ENCODE results near the gene TUG1.

The TUG1 gene

DNA sequence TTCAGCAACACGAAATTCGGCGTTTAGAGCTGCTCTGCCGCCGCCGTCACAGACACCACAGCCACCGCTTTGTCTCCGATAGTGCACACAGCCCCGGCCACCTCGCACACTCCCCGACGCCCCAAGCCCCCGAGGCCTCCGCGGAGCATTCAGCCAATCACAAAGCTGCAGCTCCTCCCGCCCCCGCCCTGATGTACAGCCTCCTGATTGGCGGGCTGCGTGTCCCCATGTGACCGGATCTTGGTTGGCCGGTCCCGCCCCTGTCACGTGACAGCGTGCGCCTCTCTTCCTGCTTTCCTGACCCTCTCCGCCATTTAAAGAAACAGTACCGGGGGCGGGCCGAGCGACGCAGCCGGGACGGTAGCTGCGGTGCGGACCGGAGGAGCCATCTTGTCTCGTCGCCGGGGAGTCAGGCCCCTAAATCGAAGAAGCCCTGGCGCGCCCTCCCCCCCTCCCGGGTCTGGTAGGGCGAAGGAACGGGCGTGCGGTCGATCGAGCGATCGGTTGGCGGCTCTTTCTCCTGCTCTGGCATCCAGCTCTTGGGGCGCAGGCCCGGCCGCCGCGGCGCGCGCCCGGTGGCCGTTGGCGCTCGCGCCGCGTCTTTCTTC lies at the start of gene TUG1:
TUG1 (plus strand) TSS at position 342 of the 608 bp plus-strand sequence.
- peak; percentile 96 for DNase-seq

- DNase-seq: no peak
Measured at GRCh38 chr22:30919973-30920372, 49.1 kb upstream of the TUG1 start.

GRCh38 chr22:30920407-30920806 lies 48.7 kb upstream of the TUG1 start:
- peak; percentile 85 for DNase-seq

DNA sequence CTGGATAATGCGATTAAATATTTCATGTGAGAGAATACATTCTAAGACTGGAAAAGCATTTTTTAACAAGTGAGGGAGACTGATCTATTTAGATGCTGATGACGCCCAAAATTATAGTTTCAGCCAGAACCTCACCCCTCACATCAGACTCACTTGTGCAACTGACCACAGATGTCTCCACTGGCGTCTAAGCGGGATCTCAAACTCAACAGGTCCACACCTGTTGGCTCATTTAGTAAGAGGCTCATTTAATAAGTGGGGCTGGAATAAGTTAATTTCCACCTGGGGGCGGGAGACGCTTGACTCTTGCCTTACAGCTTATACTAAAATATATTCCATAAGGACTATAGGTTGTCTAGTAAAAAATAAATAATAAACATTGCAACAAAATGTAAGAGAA lies 48.0 kb upstream of the TUG1 start:
- no peak for DNase-seq

DNA sequence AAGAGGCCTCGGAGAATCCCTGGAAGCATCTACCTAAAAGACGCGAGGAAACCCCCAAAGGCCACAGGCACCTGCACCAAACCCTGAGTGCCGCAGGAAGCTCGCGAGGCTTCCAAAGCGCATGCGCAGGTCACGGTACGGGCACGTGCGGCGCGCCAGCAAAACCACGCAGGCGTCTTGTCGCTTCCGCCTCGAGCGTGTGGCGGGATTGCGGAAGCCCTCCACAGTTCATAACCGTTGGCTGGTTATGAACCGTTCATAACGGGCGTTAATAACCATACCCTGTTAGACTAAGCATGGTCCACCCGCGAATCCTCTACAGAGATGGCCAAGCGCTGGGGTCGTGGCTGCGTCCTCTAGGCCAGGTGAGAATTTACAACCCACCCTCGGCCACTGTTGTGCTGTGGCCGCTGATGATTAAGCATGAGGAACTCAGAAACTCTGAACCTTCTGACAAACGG lies 46.9 kb upstream of the TUG1 start:
- peak; percentile 71 for DNase-seq

- DNase-seq: no peak
Measured at GRCh38 chr22:30923168-30923900, 45.7 kb upstream of the TUG1 start.

GRCh38 chr22:30925667-30926066 lies 43.4 kb upstream of the TUG1 start:
- DNase-seq: no peak

GRCh38 chr22:30926706-30927105 lies 42.4 kb upstream of the TUG1 start:
- DNase-seq: no peak

DNA sequence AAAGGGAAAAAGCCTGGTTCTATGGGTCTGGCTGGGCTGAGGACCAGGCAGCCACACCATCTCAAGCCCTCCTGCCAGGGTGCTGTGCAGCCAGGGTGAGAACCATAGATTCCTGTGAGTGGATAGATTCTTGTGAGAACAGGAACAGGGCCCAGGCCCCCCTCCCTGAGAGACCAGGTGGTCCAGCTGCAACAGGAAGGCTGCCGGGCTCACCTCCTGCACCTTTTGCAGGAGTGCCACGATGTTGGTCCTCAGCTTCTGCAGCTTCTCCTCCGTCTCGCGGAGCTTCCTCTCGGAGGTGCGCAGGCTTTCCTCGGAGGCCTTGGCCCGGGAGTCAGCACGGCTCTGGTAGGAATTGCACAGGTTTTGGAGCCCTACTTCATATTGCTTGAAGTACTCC lies 41.3 kb upstream of the TUG1 start:
- no peak for DNase-seq

- DNase-seq: no peak
Measured at GRCh38 chr22:30928401-30928800, 40.7 kb upstream of the TUG1 start.

GRCh38 chr22:30930228-30930627 lies 38.8 kb upstream of the TUG1 start:
- DNase-seq: no peak

GRCh38 chr22:30931541-30932300 lies 37.3 kb upstream of the TUG1 start:
- no peak for DNase-seq

- DNase-seq: no peak
Measured at GRCh38 chr22:30932661-30933060, 36.4 kb upstream of the TUG1 start.

DNA sequence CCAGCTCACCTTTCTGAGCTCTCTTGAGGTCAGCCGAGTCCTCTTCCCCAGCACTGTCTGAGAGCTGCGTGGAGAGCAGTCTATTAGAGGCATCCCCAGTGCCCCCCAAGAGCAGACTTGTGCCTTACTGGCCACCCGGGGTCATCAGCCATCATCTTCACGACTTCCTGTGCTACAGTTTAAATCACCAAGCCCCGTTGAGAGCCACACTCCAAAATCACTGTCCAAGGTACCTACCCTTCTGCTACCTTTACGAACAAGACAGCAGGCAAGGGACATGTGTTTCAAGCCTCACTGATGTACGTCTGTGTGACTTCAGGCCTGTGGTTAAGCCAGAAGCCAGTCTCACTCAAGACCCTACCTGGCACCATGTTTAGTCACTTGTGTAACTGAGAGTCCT lies 35.6 kb upstream of the TUG1 start:
- no peak for DNase-seq

- no peak for DNase-seq
Measured at GRCh38 chr22:30934053-30934452, 35.0 kb upstream of the TUG1 start.

DNA sequence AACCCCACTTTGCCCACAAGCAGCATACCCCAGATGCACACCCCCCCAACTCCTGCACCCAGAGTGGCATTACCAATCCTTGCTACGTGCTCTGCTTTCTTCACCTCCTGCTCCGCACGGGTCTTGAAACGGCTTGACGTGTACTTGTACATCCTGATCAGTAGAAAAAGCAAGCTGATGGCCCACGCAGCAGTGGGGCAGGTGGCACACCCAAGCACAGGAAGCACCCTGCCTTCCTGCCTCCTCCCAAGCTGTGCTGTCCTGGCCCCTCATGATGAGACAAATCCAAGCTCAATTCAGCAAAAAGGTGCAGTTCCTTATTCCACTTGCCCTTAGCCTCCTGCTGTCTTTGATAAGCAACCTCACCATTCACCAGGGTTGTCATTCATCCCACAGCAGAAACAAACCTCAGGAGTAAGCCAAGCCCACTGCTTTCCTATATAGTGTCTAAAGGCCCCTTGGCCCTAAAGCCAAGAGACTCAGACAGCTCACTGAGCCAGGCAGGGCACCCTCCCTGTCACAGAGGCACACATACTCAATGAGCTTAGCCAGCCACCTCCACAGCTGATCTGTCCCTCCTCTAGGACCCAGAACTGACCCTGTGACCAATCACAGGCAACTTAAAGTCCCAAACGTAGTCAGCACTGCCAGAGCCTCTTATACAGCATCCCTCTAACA lies 28.2 kb upstream of the TUG1 start:
- DNase-seq: peak; percentile 35

DNA sequence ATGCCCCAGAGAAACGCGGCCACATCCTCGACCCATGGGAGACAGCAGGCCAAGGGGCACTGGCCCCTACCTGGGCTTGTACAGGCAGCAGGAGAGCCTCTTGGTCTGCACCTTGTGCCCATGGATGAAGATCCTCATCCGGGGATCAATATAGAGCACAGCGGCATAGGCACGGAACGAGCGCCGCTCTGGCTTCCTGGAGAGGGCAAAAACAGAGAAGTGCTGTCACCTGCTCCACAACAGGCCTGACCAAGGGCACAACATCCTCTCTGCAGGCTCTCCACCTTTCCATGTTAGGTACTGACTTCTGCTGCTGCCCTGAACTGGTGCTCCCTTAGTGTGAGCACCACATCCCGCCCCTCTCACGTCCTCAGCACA lies 27.7 kb upstream of the TUG1 start:
- DNase-seq: no peak

DNA sequence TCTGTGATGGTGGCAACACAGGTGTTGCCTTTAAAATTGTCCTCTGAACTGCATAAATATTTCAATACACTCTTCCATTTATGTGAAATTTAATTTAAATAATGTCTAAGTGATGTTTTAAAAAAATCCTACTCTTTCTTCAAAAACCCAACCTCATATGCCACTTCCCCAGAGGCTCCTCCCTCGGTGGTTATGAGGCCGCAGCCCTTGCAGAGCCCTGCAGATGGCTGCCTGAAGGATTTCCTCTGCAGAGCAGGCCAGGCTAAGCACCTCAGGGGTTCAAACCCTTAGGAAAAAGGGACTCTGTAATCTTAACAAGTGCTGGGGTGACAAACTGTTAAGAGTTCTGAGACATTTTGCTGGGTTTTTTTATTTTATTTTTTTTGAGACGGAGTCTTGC lies 25.7 kb upstream of the TUG1 start:
- peak; percentile 57 for DNase-seq

DNA sequence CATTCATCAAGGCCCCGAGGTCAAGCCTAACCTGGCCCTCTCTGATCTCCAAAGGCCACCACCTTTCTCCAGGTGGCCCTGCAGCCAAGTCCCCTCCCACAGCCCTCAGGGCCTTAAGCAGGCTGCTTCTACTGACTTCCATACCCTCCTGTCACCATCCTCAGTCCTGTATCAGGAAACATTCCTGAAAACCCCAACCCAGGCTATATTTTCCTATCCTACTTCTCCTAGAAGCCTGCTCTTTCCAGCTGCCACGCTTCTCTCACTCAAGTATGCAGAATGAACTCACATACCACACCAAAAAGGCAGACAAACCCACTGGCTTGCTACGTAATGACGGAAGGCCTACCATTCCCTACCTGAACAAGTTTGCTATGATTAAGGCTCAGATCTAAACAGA lies 24.1 kb upstream of the TUG1 start:
- no peak for DNase-seq

DNA sequence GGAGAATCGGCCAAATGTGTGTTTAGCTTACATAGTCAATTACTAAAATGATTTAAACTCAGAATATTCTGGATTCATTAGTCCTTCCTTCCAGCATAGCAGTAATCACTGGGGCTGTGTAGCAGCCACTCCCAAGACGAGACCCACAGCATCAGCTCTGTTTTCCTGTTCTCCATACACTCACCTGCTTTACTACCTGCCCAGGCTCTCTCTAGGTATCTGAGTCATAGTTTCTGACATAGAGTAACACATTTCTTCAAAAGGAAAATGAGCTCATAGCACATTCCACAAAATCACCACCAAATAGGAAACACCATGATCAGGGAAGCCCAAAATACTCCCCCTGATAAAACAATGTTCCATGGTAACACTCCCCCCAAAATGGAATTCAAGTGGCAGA lies 23.4 kb upstream of the TUG1 start:
- DNase-seq: no peak

DNA sequence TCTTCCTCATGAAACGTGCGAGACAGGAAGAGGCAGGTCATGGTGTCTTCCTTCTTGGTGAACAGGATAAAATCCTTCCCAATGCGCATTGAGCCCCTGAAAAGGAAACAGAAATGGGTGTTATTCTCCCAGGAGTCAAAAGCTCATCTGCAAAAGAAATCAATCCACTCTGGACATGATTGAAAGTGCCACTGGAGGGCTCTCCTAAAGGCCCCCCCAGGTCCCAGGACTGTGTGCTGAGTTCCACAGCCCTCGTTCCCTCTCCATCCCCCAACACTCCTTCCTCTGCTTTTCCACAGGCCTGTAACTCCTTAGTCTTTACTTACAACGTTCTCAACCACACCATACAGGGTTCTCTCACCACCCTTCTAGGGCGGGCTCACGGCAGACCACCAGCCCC lies 22.7 kb upstream of the TUG1 start:
- DNase-seq: no peak

- DNase-seq: no peak
Measured at GRCh38 chr22:30947173-30947815, 21.8 kb upstream of the TUG1 start.

All from activated CD4-positive, alpha-beta T cell treated with anti-CD3 and anti-CD28 coated beads, Interleukin-2, amount 50 U/mL, for 1 hour (primary cell).